ENCODE data around the gene MICAL3.
"Not testable (repeated sequence)": the region's sequence is repeated elsewhere in the genome, so short reads cannot be mapped to it uniquely, and the experiment has no call there.

Gene MICAL3

GRCh38 chr22:17945156-17945887 is 79.0 kb downstream of the MICAL3 start:
- no peak for DNase-seq (ENCODE audit: low read depth)
- H3K4me3 ChIP-seq (ENCODE audit: low read depth, low read length), result no peak overlapping the region

GRCh38 chr22:17944256-17944655 is 80.1 kb downstream of the MICAL3 start:
- no peak overlapping the region for H3K4me3 ChIP-seq (ENCODE audit: low read depth, low read length)
- no peak for DNase-seq (ENCODE audit: low read depth)

- no peak overlapping the region for H3K4me3 ChIP-seq (ENCODE audit: low read depth, low read length)
- no peak for DNase-seq (ENCODE audit: low read depth)
These were observed 80.7 kb downstream of the MICAL3 start for GRCh38 chr22:17943533-17944249.

- DNase-seq (ENCODE audit: low read depth), result no peak
- H3K4me3 ChIP-seq (ENCODE audit: low read depth, low read length), result no peak overlapping the region
These were observed 81.6 kb downstream of the MICAL3 start for GRCh38 chr22:17942721-17943120.

- H3K4me3 ChIP-seq (ENCODE audit: low read depth, low read length), result no peak overlapping the region
- no peak for DNase-seq (ENCODE audit: low read depth)
These were observed 82.6 kb downstream of the MICAL3 start for GRCh38 chr22:17941471-17942406.

- DNase-seq (ENCODE audit: low read depth), result no peak
- no peak overlapping the region for H3K4me3 ChIP-seq (ENCODE audit: low read depth, low read length)
These were observed 84.8 kb downstream of the MICAL3 start for GRCh38 chr22:17939579-17939978.

- no peak for DNase-seq (ENCODE audit: low read depth)
- H3K4me3 ChIP-seq (ENCODE audit: low read depth, low read length), result no peak overlapping the region
These were observed 85.3 kb downstream of the MICAL3 start for GRCh38 chr22:17939011-17939410.

- no peak overlapping the region for H3K4me3 ChIP-seq (ENCODE audit: low read depth, low read length)
- peak; percentile 8 for DNase-seq (ENCODE audit: low read depth)
These were observed 85.9 kb downstream of the MICAL3 start for GRCh38 chr22:17938484-17938924.

GRCh38 chr22:17932457-17932856 is 91.9 kb downstream of the MICAL3 start:
- not testable (repeated sequence) for DNase-seq (ENCODE audit: low read depth); H3K4me3 ChIP-seq (ENCODE audit: low read depth, low read length)

- no peak overlapping the region for H3K4me3 ChIP-seq (ENCODE audit: low read depth, low read length)
- no peak for DNase-seq (ENCODE audit: low read depth)
These were observed 92.9 kb downstream of the MICAL3 start for GRCh38 chr22:17931400-17931825.

GRCh38 chr22:17930455-17931313 is 93.7 kb downstream of the MICAL3 start:
- no peak overlapping the region for H3K4me3 ChIP-seq (ENCODE audit: low read depth, low read length)
- DNase-seq (ENCODE audit: low read depth), result no peak

- DNase-seq (ENCODE audit: low read depth), result no peak
- no peak overlapping the region for H3K4me3 ChIP-seq (ENCODE audit: low read depth, low read length)
These were observed 94.5 kb downstream of the MICAL3 start for GRCh38 chr22:17929909-17930308.

- H3K4me3 ChIP-seq (ENCODE audit: low read depth, low read length), result no peak overlapping the region
- DNase-seq (ENCODE audit: low read depth), result no peak
These were observed 96.0 kb downstream of the MICAL3 start for GRCh38 chr22:17928391-17928790.

- no peak overlapping the region for H3K4me3 ChIP-seq (ENCODE audit: low read depth, low read length)
- DNase-seq (ENCODE audit: low read depth), result no peak
These were observed 97.3 kb downstream of the MICAL3 start for GRCh38 chr22:17927062-17927461.

GRCh38 chr22:17926516-17926915 is 97.8 kb downstream of the MICAL3 start:
- no peak for DNase-seq (ENCODE audit: low read depth)
- no peak overlapping the region for H3K4me3 ChIP-seq (ENCODE audit: low read depth, low read length)

- DNase-seq (ENCODE audit: low read depth), result no peak
- H3K4me3 ChIP-seq (ENCODE audit: low read depth, low read length), result no peak overlapping the region
These were observed 98.9 kb downstream of the MICAL3 start for GRCh38 chr22:17925431-17925841.

GRCh38 chr22:17924735-17925364 is 99.5 kb downstream of the MICAL3 start:
- DNase-seq (ENCODE audit: low read depth), result no peak
- H3K4me3 ChIP-seq (ENCODE audit: low read depth, low read length), result no peak overlapping the region

GRCh38 chr22:17924076-17924475 is 100.3 kb downstream of the MICAL3 start:
- no peak overlapping the region for H3K4me3 ChIP-seq (ENCODE audit: low read depth, low read length)
- DNase-seq (ENCODE audit: low read depth), result no peak
